ENCODE results near the gene FOXP1.

Gene FOXP1

DNA sequence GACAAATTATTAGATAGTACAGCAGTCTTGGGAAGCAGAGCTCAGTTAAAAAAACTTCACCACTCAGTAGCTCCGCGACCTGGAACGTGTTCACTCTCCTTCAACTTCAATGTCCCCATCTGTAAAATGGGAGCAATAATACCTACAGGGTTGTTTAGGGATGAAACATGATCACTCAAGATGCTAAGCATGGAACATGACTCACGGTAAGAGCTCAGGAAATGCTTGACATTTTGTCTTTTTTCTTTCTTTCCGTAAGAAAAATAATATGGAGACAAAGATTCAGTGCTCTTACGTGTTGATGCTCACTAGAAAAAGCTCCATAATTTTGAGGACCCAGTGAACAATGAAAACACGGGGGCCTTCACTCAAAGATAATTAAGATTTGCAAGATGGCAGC lies 664.4 kb downstream of the FOXP1 start:
- no peak for TF ChIP-seq EZH2phosphoT487 (IDR thresholded peaks at IDR 0.05; ENCODE audit: low read depth)
- TF ChIP-seq CTCF (IDR thresholded peaks at IDR 0.05; ENCODE audit: low read depth, low read length) = no peak
- no peak overlapping the region for H2AFZ ChIP-seq (ENCODE audit: low read depth, low read length)

GRCh38 chr3:70916375-70917055 lies 667.0 kb downstream of the FOXP1 start:
- Histone ChIP-seq H2AFZ (ENCODE audit: low read depth, low read length) (no peak overlapping the region), H3K9me3 (ENCODE audit: insufficient read depth, low read length) (no peaks in the 10 kb centered on the region), H3K27ac (ENCODE audit: low read length) (no peak overlapping the region), H3K4me3 (ENCODE audit: low read length) (no peak overlapping the region), H3K27me3 (ENCODE audit: low read depth, low read length) (peaks cover 13% of the 10 kb centered on the region; the same call in 1 of the 2 replicates), H3K4me1 (ENCODE audit: low read length) (no peaks in the 10 kb centered on the region), H3K4me2 (ENCODE audit: low read length) (no peak overlapping the region), H4K20me1 (ENCODE audit: insufficient read depth, low read length) (no peaks in the 10 kb centered on the region), H3K36me3 (replicated peaks; ENCODE audit: low read depth, low read length) (no peaks in the 10 kb centered on the region), H3K9ac (ENCODE audit: low read length) (no peak overlapping the region), H3K79me2 (ENCODE audit: low read length) (no peaks in the 10 kb centered on the region)
- TF ChIP-seq EZH2phosphoT487 (IDR thresholded peaks at IDR 0.05; ENCODE audit: low read depth) = no peak
- TF ChIP-seq CTCF (IDR thresholded peaks at IDR 0.05; ENCODE audit: low read depth, low read length) = no peak

More for the DNA sequence above, 664.4 kb downstream of the FOXP1 start:
- Histone ChIP-seq H3K4me1 (ENCODE audit: low read length) (no peaks in the 10 kb centered on the region), H3K9me3 (ENCODE audit: insufficient read depth, low read length) (no peaks in the 10 kb centered on the region), H3K79me2 (ENCODE audit: low read length) (no peaks in the 10 kb centered on the region), H3K9ac (ENCODE audit: low read length) (no peak overlapping the region), H3K27me3 (ENCODE audit: low read depth, low read length) (peaks cover 13% of the 10 kb centered on the region; the same call in 1 of the 2 replicates), H3K27ac (ENCODE audit: low read length) (no peak overlapping the region), H3K4me2 (ENCODE audit: low read length) (no peak overlapping the region), H4K20me1 (ENCODE audit: insufficient read depth, low read length) (no peaks in the 10 kb centered on the region), H3K36me3 (replicated peaks; ENCODE audit: low read depth, low read length) (no peaks in the 10 kb centered on the region), H3K4me3 (ENCODE audit: low read length) (no peak overlapping the region)

GRCh38 chr3:70914862-70915261 lies 668.7 kb downstream of the FOXP1 start:
- Histone ChIP-seq H3K79me2 (ENCODE audit: low read length) (no peaks in the 10 kb centered on the region), H3K4me1 (ENCODE audit: low read length) (no peaks in the 10 kb centered on the region), H3K4me2 (ENCODE audit: low read length) (no peak overlapping the region), H2AFZ (ENCODE audit: low read depth, low read length) (no peak overlapping the region), H3K9ac (ENCODE audit: low read length) (no peak overlapping the region), H3K27ac (ENCODE audit: low read length) (no peak overlapping the region), H3K27me3 (ENCODE audit: low read depth, low read length) (peaks cover 20% of the 10 kb centered on the region; the same call in 1 of the 2 replicates), H3K9me3 (ENCODE audit: insufficient read depth, low read length) (no peaks in the 10 kb centered on the region), H4K20me1 (ENCODE audit: insufficient read depth, low read length) (no peaks in the 10 kb centered on the region), H3K4me3 (ENCODE audit: low read length) (no peak overlapping the region), H3K36me3 (replicated peaks; ENCODE audit: low read depth, low read length) (no peaks in the 10 kb centered on the region)
- TF ChIP-seq EZH2phosphoT487 (IDR thresholded peaks at IDR 0.05; ENCODE audit: low read depth) (no peak), CTCF (IDR thresholded peaks at IDR 0.05; ENCODE audit: low read depth, low read length) (no peak)

- no peaks in the 10 kb centered on the region for H3K79me2 ChIP-seq (ENCODE audit: low read length)
- H2AFZ ChIP-seq (ENCODE audit: low read depth, low read length) = no peak overlapping the region
- TF ChIP-seq EZH2phosphoT487 (IDR thresholded peaks at IDR 0.05; ENCODE audit: low read depth) (no peak), CTCF (IDR thresholded peaks at IDR 0.05; ENCODE audit: low read depth, low read length) (no peak)
Observed at GRCh38 chr3:70911719-70912118, 671.8 kb downstream of the FOXP1 start.

More at GRCh38 chr3:70911719-70912118, 671.8 kb downstream of the FOXP1 start:
- Histone ChIP-seq H3K27me3 (ENCODE audit: low read depth, low read length) (peaks cover 28% of the 10 kb centered on the region; the same call in 1 of the 2 replicates), H4K20me1 (ENCODE audit: insufficient read depth, low read length) (no peaks in the 10 kb centered on the region), H3K4me1 (ENCODE audit: low read length) (no peaks in the 10 kb centered on the region), H3K36me3 (replicated peaks; ENCODE audit: low read depth, low read length) (no peaks in the 10 kb centered on the region), H3K4me2 (ENCODE audit: low read length) (no peak overlapping the region), H3K9me3 (ENCODE audit: insufficient read depth, low read length) (no peaks in the 10 kb centered on the region), H3K4me3 (ENCODE audit: low read length) (no peak overlapping the region), H3K27ac (ENCODE audit: low read length) (no peak overlapping the region), H3K9ac (ENCODE audit: low read length) (no peak overlapping the region)

Measured in OCI-LY3 (cell line).